HG03066 (cell line): ENCODE results near the gene UNC5C.
A peak's percentile ranks its signal among the peaks of the same experiment; 100 is the strongest.

Experiments used
- ATAC-seq: cut with Tn5 transposase; IDR thresholded peaks from one replicate; pipeline ENCODE4 v1.9.1; 2021; ENCODE audit warnings: low read depth; ENCODE audit not compliant: unreplicated experiment

Gene UNC5C

DNA sequence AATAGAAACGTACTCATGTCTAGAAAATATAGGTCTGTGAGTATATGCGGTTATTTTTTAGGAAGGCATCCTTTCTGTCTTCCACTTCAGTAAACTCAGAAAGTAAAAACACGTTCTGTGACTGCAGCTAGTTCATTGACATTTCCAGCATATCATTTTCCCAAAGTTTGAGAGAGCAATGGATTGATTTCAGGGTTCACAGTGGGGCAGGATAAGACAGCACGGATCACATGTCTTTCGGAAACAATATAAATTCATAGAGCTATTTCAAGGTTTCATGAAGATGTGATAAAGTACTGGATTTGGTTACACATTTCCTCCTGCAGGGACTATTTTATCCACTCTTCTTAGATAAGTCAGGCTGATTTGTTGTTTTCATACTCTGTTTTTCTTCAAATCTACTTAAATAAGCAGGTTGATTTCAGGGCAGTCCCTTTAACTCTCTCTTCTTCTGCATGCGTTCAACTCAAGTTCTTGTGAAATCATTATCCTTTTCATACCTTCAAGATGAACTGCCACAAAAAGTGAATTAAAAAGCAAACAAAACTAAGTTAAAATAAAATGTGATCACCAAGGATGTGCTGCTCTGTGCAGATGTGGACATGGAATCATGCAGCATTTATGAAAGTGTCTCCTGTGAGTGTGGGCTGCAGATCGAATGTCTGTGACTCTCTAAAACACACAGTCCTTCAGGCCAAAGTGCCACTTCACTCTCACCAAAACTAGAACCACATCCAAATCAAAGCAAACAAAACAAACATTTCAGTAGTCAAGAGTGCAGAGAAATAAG, 187.7 kb downstream of the UNC5C start:
- ATAC-seq: no peak

GRCh38 chr4:95360256-95360903, 188.4 kb downstream of the UNC5C start:
- no peak for ATAC-seq

- ATAC-seq: no peak
Observed at GRCh38 chr4:95358421-95358820, 190.4 kb downstream of the UNC5C start.

GRCh38 chr4:95355021-95355420, 193.8 kb downstream of the UNC5C start:
- no peak for ATAC-seq

DNA sequence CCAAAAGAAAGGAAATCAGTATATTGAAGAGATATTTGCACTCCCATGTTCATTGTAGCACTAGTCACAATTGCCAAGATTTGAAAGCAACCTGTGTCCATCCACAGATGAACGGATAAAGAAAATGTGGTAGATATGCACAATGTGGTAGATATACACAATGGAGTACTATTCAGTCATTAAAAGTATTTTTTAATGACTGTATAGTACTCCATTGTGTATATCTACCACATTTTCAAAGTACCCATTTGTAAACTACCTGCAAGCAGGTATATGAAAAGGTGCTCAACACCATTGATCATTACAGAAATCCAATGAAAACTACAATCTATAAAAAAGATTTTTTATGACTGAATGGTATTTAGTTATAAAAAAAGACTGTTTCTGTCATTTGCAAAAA, 200.4 kb downstream of the UNC5C start:
- no peak for ATAC-seq

DNA sequence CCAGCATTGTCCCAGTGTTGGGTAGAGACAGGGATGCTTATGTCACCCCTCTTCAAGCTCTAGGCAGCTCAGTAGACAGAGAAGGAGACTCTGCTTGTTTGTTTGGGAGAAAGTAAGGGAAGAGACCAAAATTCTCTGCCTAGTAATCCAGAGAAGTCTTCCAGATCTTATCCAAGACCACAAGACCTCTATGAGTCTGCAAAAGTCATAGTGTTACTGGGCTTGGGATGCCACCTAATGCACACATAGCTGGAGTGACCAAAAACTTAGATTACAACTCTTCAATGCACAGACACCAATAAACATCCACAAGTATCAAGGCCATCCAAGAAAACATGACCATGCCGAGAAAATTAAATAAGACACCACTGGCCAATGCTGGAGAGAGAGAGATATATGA, 205.5 kb downstream of the UNC5C start:
- ATAC-seq: no peak

DNA sequence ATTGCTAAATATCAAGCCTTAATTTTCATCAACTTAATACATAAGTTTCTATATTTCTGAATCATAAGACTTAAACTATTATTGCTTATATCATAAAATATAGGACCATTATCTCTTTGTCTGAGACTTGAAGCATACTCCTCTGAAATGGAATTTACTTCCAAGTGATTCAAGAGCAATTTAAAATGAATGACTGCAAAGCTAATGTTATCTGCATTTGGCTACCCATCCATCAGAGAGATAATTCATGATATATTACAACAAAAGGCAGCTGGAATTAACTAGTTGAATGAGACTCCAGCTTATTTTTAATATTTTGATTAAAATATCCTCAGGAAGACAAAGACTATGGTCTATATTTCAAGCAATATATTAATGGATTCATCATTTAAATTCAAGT, 208.6 kb downstream of the UNC5C start:
- no peak for ATAC-seq

GRCh38 chr4:95325665-95326064, 223.1 kb downstream of the UNC5C start:
- no peak for ATAC-seq

DNA sequence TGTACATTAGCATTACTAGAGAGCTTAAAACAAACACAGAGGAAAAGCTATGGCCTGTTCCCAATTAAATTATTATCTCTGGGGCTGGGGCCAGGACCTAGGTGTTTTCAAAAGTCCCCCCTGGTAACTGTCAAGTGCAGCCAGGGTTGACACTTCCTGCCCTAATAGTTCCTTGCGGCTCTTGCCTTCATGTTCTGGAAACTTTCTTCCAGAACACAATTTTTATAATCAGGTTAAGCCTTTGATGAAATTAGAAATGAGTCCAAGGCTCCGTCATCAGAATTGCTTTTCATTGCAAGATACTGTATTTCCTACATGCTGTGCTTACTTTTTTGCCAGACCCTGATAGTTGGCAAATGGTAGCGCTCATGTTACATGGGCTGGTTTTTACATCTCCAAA, 229.6 kb downstream of the UNC5C start:
- ATAC-seq: no peak

GRCh38 chr4:95318483-95318882, 230.3 kb downstream of the UNC5C start:
- ATAC-seq: no peak

DNA sequence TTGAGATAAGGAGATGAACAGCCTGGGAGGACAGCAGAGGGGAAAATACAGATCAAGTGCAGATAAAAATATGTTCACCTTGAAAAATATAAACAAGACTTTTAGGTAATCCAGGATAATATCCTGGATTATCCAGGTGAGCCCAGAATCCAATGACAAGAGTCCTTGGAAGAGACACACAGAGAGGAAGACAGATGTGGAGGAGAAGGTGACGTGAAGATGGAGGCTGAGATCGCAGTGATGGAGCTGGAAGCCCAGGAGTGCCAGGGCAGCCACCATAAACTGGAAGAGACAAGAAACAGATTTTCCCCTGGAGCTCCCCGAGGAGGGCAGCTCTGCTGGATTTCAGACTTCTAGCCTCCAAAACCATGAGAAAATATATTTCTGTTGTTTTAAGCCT, 230.7 kb downstream of the UNC5C start:
- no peak for ATAC-seq

- no peak for ATAC-seq
Observed at GRCh38 chr4:95317085-95317793, 231.5 kb downstream of the UNC5C start.

- ATAC-seq: no peak
Observed at GRCh38 chr4:95314573-95314972, 234.2 kb downstream of the UNC5C start.

DNA sequence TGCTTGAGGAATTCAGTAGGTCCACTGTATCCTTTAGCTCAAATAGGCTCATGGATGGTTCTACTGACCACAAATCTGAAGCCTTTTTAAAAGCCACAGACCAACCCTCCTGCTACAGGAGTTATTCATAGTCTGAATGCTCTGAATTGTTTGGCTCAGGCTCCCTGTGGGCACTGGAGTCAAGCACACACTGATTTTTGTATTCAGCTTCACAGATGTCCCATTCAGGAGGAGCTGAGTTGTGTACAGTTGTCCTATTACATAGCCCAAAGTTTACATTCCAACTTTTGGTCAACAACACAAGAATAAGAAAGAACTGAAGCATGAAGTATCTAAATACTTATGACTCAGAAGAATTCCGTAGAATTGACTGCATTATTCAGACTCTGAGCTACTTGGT, 243.9 kb downstream of the UNC5C start:
- ATAC-seq: no peak

DNA sequence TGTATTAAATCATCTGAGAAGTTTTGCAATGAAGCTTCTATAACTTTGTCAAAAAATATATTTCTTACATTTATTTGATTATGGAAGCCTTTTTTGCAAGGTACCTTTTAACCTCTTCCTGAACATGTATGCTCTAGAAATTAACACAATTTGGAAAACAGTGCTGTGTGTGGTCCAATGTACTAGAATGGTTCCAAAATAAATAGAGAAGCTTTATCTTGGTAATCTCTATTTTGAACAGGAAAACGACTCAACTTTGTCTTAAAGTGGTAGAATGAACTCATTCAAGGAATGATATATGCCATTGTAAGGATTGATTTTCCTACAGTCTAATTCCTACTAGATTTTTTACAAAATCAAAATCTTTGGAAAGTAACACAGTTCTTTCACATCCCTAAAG, 248.5 kb downstream of the UNC5C start:
- ATAC-seq: no peak

DNA sequence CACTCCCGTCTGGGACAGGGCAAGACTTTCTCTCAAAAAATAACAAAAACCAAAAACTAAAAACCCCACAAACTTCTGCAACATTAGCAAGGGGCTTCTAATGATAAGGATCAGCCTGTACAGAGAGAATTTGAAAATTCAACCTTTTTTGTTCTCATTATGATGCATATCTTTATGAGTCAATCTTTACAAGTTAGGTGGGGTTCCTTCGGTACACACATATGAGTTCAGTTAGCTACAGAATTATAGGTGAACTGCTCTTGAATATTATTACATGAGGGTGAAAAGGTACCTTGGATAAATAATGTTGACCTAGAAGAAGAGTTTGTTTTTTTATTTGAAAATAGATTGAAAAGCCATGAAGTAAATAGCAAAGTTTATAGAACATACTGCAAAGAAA, 252.7 kb downstream of the UNC5C start:
- ATAC-seq: no peak

DNA sequence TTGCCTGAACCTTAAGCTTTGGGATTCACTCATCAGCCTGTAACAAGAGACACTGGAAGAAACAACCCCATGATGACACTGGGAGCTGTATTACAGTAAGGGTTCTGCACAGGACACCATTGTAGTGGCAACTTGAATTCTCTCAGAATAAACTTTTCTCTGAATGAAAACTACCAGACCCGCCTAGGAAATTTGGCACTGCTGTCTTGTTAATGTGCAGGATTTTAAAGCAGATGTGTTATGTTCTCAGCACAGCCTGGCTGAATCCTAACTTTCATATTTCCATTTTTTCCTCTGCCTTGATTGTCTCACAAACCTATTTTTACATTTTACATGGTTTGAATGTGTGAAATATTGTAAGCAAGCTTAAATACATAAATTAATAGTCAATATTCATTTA, 253.6 kb downstream of the UNC5C start:
- ATAC-seq: no peak

GRCh38 chr4:95294321-95294720, 254.5 kb downstream of the UNC5C start:
- ATAC-seq: no peak

GRCh38 chr4:95293014-95293413, 255.8 kb downstream of the UNC5C start:
- ATAC-seq: no peak

GRCh38 chr4:95290702-95291101, 258.1 kb downstream of the UNC5C start:
- no peak for ATAC-seq

- ATAC-seq: peak; percentile 66
Observed at GRCh38 chr4:95289028-95289634, 259.6 kb downstream of the UNC5C start.
